Liver (tissue), 9 donors: ENCODE measurements around the gene ST6GAL1. TPM values are rescaled to one million over a fixed set of nuclear protein-coding genes. Genes with fewer than 3 reads are reported as not detected.
A peak's percentile ranks its signal among the peaks of the same experiment; 100 is the strongest.

Experiments
- DNase-seq: peaks from one replicate; pipeline ENCODE4 v3.0.0-alpha.2; 2017; ENCODE audit warnings: low spot score
- H3K27ac ChIP-seq, 2 donors: one replicate each; pipeline ENCODE4 v1.7.0; 2013; ENCODE audit warnings: inconsistent platforms in 2 of 2, low read length in 2 of 2, control low read depth in 1 of 2, low read depth in 1 of 2, mild to moderate bottlenecking in 1 of 2
- H3K27me3 ChIP-seq, 4 donors: one replicate each; pipeline versions ENCODE4 v1.6.1 to v1.7.0; 2013; ENCODE audit warnings: low read length in 3 of 4, inconsistent platforms in 1 of 4, mild to moderate bottlenecking in 1 of 4, moderate library complexity in 1 of 4; ENCODE audit not compliant: control insufficient read depth in 4 of 4, insufficient read depth in 4 of 4
- H3K36me3 ChIP-seq, 4 donors: one replicate each; pipeline versions ENCODE4 v1.6.1 to v1.7.0; 2013; ENCODE audit warnings: low read length in 3 of 4, mild to moderate bottlenecking in 3 of 4, low read depth in 1 of 4, moderate library complexity in 1 of 4; ENCODE audit not compliant: control insufficient read depth in 4 of 4, insufficient read depth in 3 of 4
- H3K4me1 ChIP-seq, 4 donors: one replicate each; pipeline versions ENCODE4 v1.6.1 to v1.7.0; 2013; ENCODE audit warnings: low read length in 3 of 4, mild to moderate bottlenecking in 3 of 4, moderate library complexity in 1 of 4; ENCODE audit not compliant: control insufficient read depth in 4 of 4, insufficient read depth in 4 of 4
- H3K4me3 ChIP-seq, 3 donors: one replicate each; pipeline versions ENCODE4 v1.6.1 to v1.7.0; 2013; ENCODE audit warnings: low read length in 3 of 3, control low read depth in 1 of 3, low read depth in 1 of 3, mild to moderate bottlenecking in 1 of 3
- H3K9ac ChIP-seq, 2 donors: one replicate each; pipeline ENCODE4 v1.7.0; 2013; ENCODE audit warnings: low read length in 2 of 2, mild to moderate bottlenecking in 2 of 2, moderate library complexity in 2 of 2, control low read depth in 1 of 2, low read depth in 1 of 2
- H3K9me3 ChIP-seq, 4 donors: one replicate each; pipeline versions ENCODE4 v1.6.1 to v1.7.0; 2013; ENCODE audit warnings: low read length in 3 of 4; ENCODE audit not compliant: control insufficient read depth in 4 of 4
- EGR1 ChIP-seq, 2 donors: IDR thresholded peaks; 2 replicates each; pipeline ENCODE4 v1.6.1; 2016 to 2018; ENCODE audit warnings: antibody characterized with exemption in 2 of 2, low read depth in 2 of 2
- FOXA1 ChIP-seq: IDR thresholded peaks from 2 replicates; pipeline ENCODE4 v1.6.1; 2016; ENCODE audit warnings: antibody characterized with exemption
- FOXA2 ChIP-seq: IDR thresholded peaks from 2 replicates; pipeline ENCODE4 v1.6.1; 2016; ENCODE audit warnings: antibody characterized with exemption
- GABPA ChIP-seq, 2 donors: IDR thresholded peaks in 1 of 2; conservative IDR thresholded peaks in 1 of 2; 2 replicates each; pipeline ENCODE4 v1.6.1; 2016; ENCODE audit warnings: antibody characterized with exemption in 2 of 2, mild to moderate bottlenecking in 1 of 2, moderate library complexity in 1 of 2
- HNF4A ChIP-seq, 2 donors: conservative IDR thresholded peaks; 2 replicates each; pipeline ENCODE4 v1.6.1; 2016; ENCODE audit warnings: antibody characterized with exemption in 2 of 2, mild to moderate bottlenecking in 2 of 2
- HNF4G ChIP-seq: IDR thresholded peaks from 2 replicates; pipeline ENCODE4 v1.6.1; 2016; ENCODE audit warnings: antibody characterized with exemption
- JUND ChIP-seq, 2 donors: IDR thresholded peaks; 2 replicates each; pipeline ENCODE4 v1.6.1; 2016; ENCODE audit warnings: antibody characterized with exemption in 2 of 2
- NR2F2 ChIP-seq: IDR thresholded peaks from 2 replicates; pipeline ENCODE4 v1.6.1; 2016; ENCODE audit warnings: antibody characterized with exemption
- RAD21 ChIP-seq, 2 donors: IDR thresholded peaks; 2 replicates each; pipeline ENCODE4 v1.6.1; 2016; ENCODE audit warnings: antibody characterized with exemption in 2 of 2, mild to moderate bottlenecking in 2 of 2
- RXRA ChIP-seq, 2 donors: IDR thresholded peaks; 2 replicates each; pipeline ENCODE4 v1.6.1; 2017 to 2018; ENCODE audit warnings: antibody characterized with exemption in 2 of 2, mild to moderate bottlenecking in 1 of 2
- SP1 ChIP-seq: IDR thresholded peaks from 2 replicates; pipeline ENCODE4 v1.6.1; 2018; ENCODE audit warnings: antibody characterized with exemption, mild to moderate bottlenecking
- TAF1 ChIP-seq: conservative IDR thresholded peaks from 2 replicates; pipeline ENCODE4 v1.6.1; 2016; ENCODE audit warnings: antibody characterized with exemption, mild to moderate bottlenecking
- YY1 ChIP-seq: IDR thresholded peaks from 2 replicates; pipeline ENCODE4 v1.6.1; 2016; ENCODE audit warnings: antibody characterized with exemption, mild to moderate bottlenecking
- WGBS: extraction: QIAGEN DNeasy Blood & Tissue Kit; methylation state at CpG from one replicate; pipeline ENCODE4 v1.1.7; 2013; 5-methylcytosine and 5-hydroxymethylcytosine counted together
- polyA plus RNA-seq, 2 donors: library from polyadenylated mRNA; stranded (reverse) in 1 of 2; unstranded in 1 of 2; fragments of 200-250 nt in 1 of 2; fragments of >200 nt in 1 of 2; fragmentation: Nextera tagmentation in 1 of 2; extraction: Ambion mirVana in 1 of 2; gene quantifications; one replicate each; pipeline versions ENCODE4 v1.2.1 to v1.2.3, GENCODE V29; 2013 to 2015
- total RNA-seq, 2 donors: library from RNA; depleted of rRNA; stranded (reverse); fragments of >200 nt; gene quantifications; one replicate each; pipeline ENCODE4 v1.2.3, GENCODE V29; 2014
- TF ChIP-seq, protein P1 (sequence below): IDR thresholded peaks from 2 replicates; pipeline ENCODE4 v1.6.1; 2016; ENCODE audit warnings: antibody characterized with exemption
- TF ChIP-seq, protein P2 (sequence below): IDR thresholded peaks from 2 replicates; pipeline ENCODE4 v1.6.1; 2016; ENCODE audit warnings: antibody characterized with exemption
- TF ChIP-seq, protein P3 (sequence below): IDR thresholded peaks from 2 replicates; pipeline ENCODE4 v1.6.1; 2016; ENCODE audit warnings: antibody characterized with exemption
- TF ChIP-seq, protein P4 (sequence below): IDR thresholded peaks from 2 replicates; pipeline ENCODE4 v1.6.1; 2016; ENCODE audit warnings: antibody characterized with exemption, mild to moderate bottlenecking
- donor health status: healthy.
- donor health status: healthy.
- donor health status: healthy.
- donor health status: healthy.
- donor health status: healthy.

ST6GAL1 gene
- total and polyA plus RNA-seq, 4 donors, result 102 to 425 (median 328) TPM

DNA sequence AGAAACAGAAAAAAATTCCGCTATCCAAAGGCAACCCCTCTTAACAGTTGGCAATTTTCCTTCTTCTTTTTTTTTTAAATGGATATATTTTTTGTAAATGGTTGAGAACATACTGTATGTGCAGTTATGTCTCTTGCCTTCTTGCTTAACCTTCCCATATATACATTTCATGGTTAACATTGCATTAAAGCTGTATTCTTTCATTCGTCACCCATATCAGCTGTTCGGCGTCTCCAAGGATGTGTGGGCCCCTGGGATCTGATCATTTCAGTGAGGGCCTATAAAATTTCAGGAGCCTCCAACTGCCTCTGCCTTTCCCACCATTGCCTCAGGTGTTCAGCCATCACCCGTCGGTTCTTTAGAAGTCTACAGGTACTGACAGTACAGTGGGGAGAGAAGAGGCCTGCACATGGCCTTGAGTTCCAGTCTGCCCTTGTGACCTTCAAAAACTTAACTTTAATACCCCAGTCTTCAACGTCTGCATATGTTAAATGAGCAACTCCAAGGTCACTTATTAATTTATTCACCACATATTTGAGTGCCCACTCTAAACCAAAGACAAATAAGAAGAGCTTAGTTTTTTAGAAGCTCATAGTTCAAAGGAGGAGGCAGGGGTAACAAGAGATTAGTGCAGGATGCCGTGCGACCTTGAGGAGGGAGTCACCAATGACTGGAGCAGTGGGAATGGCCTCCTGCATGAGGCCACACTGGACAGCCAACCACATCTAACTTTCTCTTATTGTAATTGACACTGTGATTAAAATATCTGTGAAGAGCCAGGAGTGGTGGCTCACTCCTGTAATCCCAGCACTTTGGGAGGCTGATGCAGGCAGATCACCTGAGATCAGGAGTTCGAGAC is 6.9 kb downstream of the ST6GAL1 start:
- DNase-seq, result no peak
- Histone ChIP-seq H3K36me3 (no peaks in the 10 kb centered on the region), H3K9ac (no peak overlapping the region), H3K27me3 (no peaks in the 10 kb centered on the region), H3K9me3 (no peaks in the 10 kb centered on the region), H3K4me3 (no peak overlapping the region), H3K4me1 (peaks cover 0 to 11% (median 7%) of the 10 kb centered on the region in 4 donors), H3K27ac (no peak overlapping the region)
- 84% methylated on average over 10 of the region's 10 CpGs for WGBS
- TF ChIP-seq FOXA2 (no peak), EGR1 (IDR thresholded peaks at IDR 0.05; ENCODE audit: low read depth in 2 of 2) (no peak), HNF4G (no peak), NR2F2 (no peak), FOXA1 (no peak), TAF1 (no peak), GABPA (IDR thresholded peaks at IDR 0.05 in 1 of 2, conservative IDR thresholded peaks at IDR 0.05 in 1 of 2) (no peak), JUND (IDR thresholded peaks at IDR 0.05) (no peak), YY1 (no peak), RXRA (IDR thresholded peaks at IDR 0.05) (no peak), HNF4A (conservative IDR thresholded peaks at IDR 0.05) (no peak), SP1 (no peak)
- TF ChIP-seq, protein P1, sequence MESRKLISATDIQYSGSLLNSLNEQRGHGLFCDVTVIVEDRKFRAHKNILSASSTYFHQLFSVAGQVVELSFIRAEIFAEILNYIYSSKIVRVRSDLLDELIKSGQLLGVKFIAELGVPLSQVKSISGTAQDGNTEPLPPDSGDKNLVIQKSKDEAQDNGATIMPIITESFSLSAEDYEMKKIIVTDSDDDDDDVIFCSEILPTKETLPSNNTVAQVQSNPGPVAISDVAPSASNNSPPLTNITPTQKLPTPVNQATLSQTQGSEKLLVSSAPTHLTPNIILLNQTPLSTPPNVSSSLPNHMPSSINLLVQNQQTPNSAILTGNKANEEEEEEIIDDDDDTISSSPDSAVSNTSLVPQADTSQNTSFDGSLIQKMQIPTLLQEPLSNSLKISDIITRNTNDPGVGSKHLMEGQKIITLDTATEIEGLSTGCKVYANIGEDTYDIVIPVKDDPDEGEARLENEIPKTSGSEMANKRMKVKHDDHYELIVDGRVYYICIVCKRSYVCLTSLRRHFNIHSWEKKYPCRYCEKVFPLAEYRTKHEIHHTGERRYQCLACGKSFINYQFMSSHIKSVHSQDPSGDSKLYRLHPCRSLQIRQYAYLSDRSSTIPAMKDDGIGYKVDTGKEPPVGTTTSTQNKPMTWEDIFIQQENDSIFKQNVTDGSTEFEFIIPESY, result no peak
- TF ChIP-seq, protein P2, sequence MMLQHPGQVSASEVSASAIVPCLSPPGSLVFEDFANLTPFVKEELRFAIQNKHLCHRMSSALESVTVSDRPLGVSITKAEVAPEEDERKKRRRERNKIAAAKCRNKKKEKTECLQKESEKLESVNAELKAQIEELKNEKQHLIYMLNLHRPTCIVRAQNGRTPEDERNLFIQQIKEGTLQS, result no peak
- TF ChIP-seq, protein P3, sequence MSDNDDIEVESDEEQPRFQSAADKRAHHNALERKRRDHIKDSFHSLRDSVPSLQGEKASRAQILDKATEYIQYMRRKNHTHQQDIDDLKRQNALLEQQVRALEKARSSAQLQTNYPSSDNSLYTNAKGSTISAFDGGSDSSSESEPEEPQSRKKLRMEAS, result no peak

DNA sequence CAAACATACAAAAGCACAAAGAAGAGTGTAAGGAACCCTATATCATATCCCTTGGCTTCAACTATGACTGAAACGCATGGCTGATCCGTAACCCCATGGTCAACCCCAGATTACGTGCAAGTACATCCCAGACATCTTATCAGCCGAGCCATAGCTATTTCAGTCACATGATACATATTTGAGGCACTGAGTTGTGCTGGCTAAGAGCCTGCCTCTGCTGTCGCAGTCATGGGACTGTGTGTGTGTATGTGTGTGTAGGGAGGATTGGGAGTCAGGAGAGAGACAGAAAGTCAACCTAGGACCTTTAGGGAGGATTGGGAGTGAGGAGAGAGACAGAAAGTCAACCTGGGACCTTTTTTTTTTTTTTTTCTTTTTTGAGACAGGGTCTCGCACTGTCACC is 8.4 kb downstream of the ST6GAL1 start:
- Histone ChIP-seq H3K9ac (no peak overlapping the region), H3K27me3 (no peaks in the 10 kb centered on the region), H3K4me1 (peaks cover 0 to under 1% (median 0%) of the 10 kb centered on the region in 4 donors), H3K9me3 (no peaks in the 10 kb centered on the region), H3K4me3 (no peak overlapping the region), H3K36me3 (peaks cover 0 to under 1% (median 0%) of the 10 kb centered on the region in 4 donors), H3K27ac (no peak overlapping the region)
- TF ChIP-seq HNF4A (conservative IDR thresholded peaks at IDR 0.05) (no peak), NR2F2 (peak; percentile 65), RXRA (IDR thresholded peaks at IDR 0.05) (peak in 1 of 2 donors; percentile 28)
- WGBS, result 82% methylated on average over 6 of the region's 6 CpGs
- peak; percentile 51 for DNase-seq

DNA sequence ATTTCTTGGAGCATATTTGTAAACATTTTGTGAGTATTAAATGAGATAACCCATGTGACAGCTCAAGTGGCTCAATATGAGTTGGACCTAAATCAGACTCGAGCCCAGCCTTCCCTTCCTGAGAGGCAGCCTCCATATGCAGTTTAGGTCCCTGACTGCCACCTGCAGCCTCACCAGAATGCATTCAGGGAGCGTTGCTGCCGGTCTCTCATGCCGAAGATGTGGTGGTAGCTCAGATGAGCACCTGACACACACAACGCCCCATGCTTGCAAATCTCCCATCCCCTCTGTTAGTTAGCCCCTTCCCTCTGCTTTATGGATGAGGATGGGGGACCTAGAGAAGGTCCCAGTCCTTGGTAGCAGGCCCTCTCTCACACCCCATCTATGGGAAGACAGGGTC is 9.2 kb downstream of the ST6GAL1 start:
- WGBS, result 93% methylated on average over 5 of the region's 5 CpGs
- no peak for DNase-seq
- Histone ChIP-seq H3K27me3 (no peaks in the 10 kb centered on the region), H3K9me3 (no peaks in the 10 kb centered on the region), H3K4me3 (no peak overlapping the region), H3K4me1 (no peaks in the 10 kb centered on the region), H3K9ac (no peak overlapping the region), H3K27ac (no peak overlapping the region), H3K36me3 (peaks cover 0 to 4% (median 0%) of the 10 kb centered on the region in 4 donors)
- TF ChIP-seq, protein P4, sequence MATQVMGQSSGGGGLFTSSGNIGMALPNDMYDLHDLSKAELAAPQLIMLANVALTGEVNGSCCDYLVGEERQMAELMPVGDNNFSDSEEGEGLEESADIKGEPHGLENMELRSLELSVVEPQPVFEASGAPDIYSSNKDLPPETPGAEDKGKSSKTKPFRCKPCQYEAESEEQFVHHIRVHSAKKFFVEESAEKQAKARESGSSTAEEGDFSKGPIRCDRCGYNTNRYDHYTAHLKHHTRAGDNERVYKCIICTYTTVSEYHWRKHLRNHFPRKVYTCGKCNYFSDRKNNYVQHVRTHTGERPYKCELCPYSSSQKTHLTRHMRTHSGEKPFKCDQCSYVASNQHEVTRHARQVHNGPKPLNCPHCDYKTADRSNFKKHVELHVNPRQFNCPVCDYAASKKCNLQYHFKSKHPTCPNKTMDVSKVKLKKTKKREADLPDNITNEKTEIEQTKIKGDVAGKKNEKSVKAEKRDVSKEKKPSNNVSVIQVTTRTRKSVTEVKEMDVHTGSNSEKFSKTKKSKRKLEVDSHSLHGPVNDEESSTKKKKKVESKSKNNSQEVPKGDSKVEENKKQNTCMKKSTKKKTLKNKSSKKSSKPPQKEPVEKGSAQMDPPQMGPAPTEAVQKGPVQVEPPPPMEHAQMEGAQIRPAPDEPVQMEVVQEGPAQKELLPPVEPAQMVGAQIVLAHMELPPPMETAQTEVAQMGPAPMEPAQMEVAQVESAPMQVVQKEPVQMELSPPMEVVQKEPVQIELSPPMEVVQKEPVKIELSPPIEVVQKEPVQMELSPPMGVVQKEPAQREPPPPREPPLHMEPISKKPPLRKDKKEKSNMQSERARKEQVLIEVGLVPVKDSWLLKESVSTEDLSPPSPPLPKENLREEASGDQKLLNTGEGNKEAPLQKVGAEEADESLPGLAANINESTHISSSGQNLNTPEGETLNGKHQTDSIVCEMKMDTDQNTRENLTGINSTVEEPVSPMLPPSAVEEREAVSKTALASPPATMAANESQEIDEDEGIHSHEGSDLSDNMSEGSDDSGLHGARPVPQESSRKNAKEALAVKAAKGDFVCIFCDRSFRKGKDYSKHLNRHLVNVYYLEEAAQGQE, result no peak
- TF ChIP-seq GABPA (IDR thresholded peaks at IDR 0.05 in 1 of 2, conservative IDR thresholded peaks at IDR 0.05 in 1 of 2), result no peak
- no peak for TF ChIP-seq RAD21 (IDR thresholded peaks at IDR 0.05)
- no peak for TF ChIP-seq FOXA1
- TF ChIP-seq EGR1 (IDR thresholded peaks at IDR 0.05; ENCODE audit: low read depth in 2 of 2), result no peak
- TF ChIP-seq RXRA (IDR thresholded peaks at IDR 0.05), result no peak
- TF ChIP-seq YY1, result no peak
- no peak for TF ChIP-seq SP1
- TF ChIP-seq HNF4G, result no peak
- TF ChIP-seq, protein P1, result no peak
- TF ChIP-seq JUND (IDR thresholded peaks at IDR 0.05), result no peak
- no peak for TF ChIP-seq NR2F2
